GM13976 (cell line): Measurements from ENCODE around the gene GAL3ST3.
A peak's percentile ranks its signal among the peaks of the same experiment; 100 is the strongest.

Experiments
- DNase-seq: peaks from one replicate; pipeline ENCODE4 v3.0.0; 2012; ENCODE audit warnings: low spot score
- CTCF ChIP-seq: IDR thresholded peaks from 2 replicates; pipeline ENCODE4 v1.5.1; 2012; ENCODE audit warnings: borderline replicate concordance, mild to moderate bottlenecking; ENCODE audit not compliant: insufficient read depth; ENCODE audit errors: extremely low read depth, missing control alignments, control extremely low read depth
- in situ Hi-C: fragments of 300-500 bp; cut with MboI; formaldehyde crosslinking; loops from one replicate; pipeline ENCODE4 v1.12.0; 2022; ENCODE audit warnings: low sequenced_read_pairs, mixed read lengths, inconsistent platforms; ENCODE audit not compliant: unreplicated experiment

GAL3ST3 gene

DNA sequence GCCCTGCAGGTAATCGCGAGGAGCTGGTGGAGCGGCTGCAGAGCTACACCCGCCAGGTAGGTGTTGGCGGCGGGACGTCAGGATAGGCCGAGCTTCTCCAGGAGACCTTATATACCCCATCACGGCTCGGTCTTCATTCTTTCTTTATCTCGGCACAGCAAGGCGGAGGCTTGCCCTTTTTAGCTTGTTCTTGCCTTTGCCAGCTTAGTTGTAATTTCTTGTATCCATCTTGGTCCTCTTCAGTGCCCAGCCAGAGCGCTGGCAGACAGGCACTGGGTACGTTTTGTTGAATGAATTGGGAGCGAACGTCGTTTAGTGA is 3.7 kb upstream of the GAL3ST3 start:
- in situ Hi-C loops = no loop called here

GRCh38 chr11:66051766-66052663 is 3.1 kb upstream of the GAL3ST3 start, which contains the start of gene SF3B2:
Gene SF3B2 (plus strand): TSS chr11:66052364. CDS start chr11:66052385, 21 bp downstream.
- TF ChIP-seq CTCF = no peak
- in situ Hi-C loops = no loop called here
- DNase-seq = peak; percentile 99

More for the DNA sequence above, 3.7 kb upstream of the GAL3ST3 start:
- no peak for DNase-seq
- TF ChIP-seq CTCF = no peak

DNA sequence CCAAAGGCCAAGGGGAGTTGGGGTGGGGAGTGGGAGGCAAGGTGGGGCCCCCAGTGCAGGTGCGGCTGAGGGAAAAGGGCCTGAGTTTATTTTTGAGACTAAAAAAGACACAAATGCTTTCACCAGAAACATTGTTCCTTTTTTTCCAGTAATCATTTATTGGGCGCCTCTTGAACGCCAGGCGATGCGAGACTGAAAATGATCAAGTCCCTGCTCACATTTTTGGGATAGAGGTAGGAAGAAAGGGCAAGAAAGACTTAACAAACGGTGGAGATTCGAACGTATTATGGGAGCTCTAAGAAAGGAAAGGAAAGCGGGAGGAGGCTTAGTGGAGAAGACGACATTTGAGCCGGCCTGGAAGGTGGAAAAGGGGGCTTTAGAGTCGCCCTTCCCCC is 2.4 kb upstream of the GAL3ST3 start:
- DNase-seq = no peak
- in situ Hi-C loops = no loop called here
- TF ChIP-seq CTCF = no peak

GRCh38 chr11:66050581-66051231 is 1.7 kb upstream of the GAL3ST3 start:
- in situ Hi-C loops = no loop called here

DNA sequence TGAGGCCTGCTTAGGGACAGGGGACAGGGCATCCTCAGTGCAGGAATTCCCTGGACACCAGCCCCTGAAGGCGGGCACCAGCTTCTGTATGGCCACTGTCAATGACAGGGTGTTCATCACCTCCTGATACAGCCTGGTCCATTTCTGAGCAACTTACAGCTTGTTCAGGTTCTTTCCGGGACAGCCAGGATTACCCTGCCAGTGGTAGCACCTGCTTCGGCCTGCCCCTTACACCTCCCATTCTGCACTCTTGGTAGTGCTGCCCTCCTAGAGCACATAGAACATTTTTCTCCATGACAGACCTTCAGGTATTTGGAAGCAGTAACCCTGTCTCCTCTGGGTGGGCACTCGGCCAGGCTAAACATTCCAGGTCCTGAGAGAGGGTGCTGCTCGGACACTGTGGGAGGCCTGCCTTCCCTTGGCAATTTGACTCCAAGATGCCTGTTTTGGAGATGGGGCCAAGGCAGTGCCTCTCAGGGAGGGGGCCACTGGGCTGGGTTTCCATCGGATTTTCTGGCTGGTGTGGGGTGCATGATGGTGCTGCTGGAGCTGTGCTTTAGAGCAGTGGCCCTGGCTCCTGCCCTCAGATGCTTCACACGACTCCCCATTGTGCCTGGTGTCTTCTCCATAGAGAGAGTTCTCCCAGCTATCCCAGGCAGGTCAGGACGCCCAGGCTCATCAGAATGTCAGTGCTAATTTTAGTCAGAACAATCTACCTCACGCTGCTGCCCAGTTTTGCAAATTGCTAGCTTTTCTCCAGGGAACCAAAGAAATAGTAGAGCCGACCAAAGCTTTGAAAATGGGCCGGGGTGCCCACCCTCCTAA is 1.2 kb downstream of the GAL3ST3 start:
- in situ Hi-C loops = no loop called here
- no peak for DNase-seq
- no peak for TF ChIP-seq CTCF

More at GRCh38 chr11:66050581-66051231, 1.7 kb upstream of the GAL3ST3 start:
- TF ChIP-seq CTCF = no peak
- DNase-seq = no peak

DNA sequence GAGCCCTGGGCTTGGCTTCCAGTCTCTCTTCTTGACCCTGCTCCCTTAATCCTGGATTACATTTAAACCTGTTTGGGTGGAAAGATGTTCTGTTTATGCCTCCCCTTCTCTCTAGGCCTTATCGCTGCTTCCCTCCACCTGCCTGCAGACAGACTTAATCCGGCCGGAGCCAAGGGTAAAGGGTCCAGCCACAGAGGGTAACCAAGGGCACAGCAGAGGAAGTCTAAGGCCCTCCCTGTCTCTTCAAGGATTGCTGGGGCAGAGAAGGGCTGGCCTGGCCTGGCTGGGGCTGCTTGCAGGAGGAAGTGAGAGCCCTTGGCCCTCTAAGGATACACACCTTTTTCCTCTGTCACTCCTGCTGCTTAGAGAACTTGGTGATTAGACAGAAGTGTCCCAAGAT is 2.1 kb downstream of the GAL3ST3 start:
- TF ChIP-seq CTCF = no peak
- DNase-seq = no peak
- in situ Hi-C loops = no loop called here
